K562 (cell line): ENCODE results near the gene BRAF. TPM values are rescaled to one million over a fixed set of nuclear protein-coding genes. Genes with fewer than 3 reads are reported as not detected.

Source experiments
- ATAC-seq: fragments of 200-7000 bp; cut with Tn5 transposase; 3 replicates; pipeline ENCODE4 v1.9.1; 2020; ENCODE audit warnings: moderate library complexity
- BruUV-seq: library from RNA; stranded (reverse); fragments of 400-500 nt; replicated peaks from 2 replicates; lab custom pipeline; 2021; lab: Mats Ljungman, UMichigan
- CTCF ChIA-PET: fragments of 300-600 bp; formaldehyde crosslinking; extraction: SDS; loops from one replicate; lab custom pipeline; 2021; ENCODE audit warnings: low intra/inter-chr PET ratio; lab: Yijun Ruan, JAX
- POLR2A ChIA-PET: fragments of 300-600, 350-650 bp; sonication (Branson Sonifier 250); formaldehyde crosslinking; extraction: SDS; loops from one replicate; lab custom pipeline; 2021; ENCODE audit warnings: antibody characterized with exemption, inconsistent platforms; lab: Yijun Ruan, JAX
- DNase-seq, 4 experiments: peaks; one replicate each; pipeline versions ENCODE4 v3.0.0 to v3.0.0-alpha.2; 2011 to 2018; ENCODE audit warnings: low spot score in 3 of 4, mixed read lengths in 3 of 4; ENCODE audit errors: extremely low read depth in 1 of 4
- FAIRE-seq: peaks from 2 replicates; lab custom pipeline; 2011; peaks lifted over from hg19 to GRCh38; lab: Jason Lieb, UNC
- H2AFZ ChIP-seq: 2 replicates; pipeline ENCODE4 v1.6.0; 2011; ENCODE audit warnings: low read depth, low read length, control low read depth, inconsistent platforms
- H3K27ac ChIP-seq: fragments of 200-600 bp; 3 replicates; pipeline ENCODE4 v1.8.0; 2011; ENCODE audit warnings: low read depth, mild to moderate bottlenecking, control low read depth, inconsistent platforms, low read length, moderate library complexity, mixed read lengths; ENCODE audit errors: extremely low read depth
- H3K27me3 ChIP-seq, 2 experiments: fragments of 300-600 bp in 1 of 2; 2 replicates in 1 of 2; 3 replicates in 1 of 2; pipeline versions ENCODE4 v1.6.0 to v1.8.0; 2011; ENCODE audit warnings: inconsistent platforms in 2 of 2, low read length in 2 of 2, mild to moderate bottlenecking in 1 of 2, mixed read lengths in 1 of 2, moderate library complexity in 1 of 2; ENCODE audit not compliant: control insufficient read depth in 2 of 2, insufficient read depth in 2 of 2
- H3K36me3 ChIP-seq: fragments of 300-600 bp; 3 replicates; pipeline ENCODE4 v1.8.0; 2011; ENCODE audit warnings: mild to moderate bottlenecking, low read length, inconsistent platforms; ENCODE audit not compliant: control insufficient read depth, insufficient read depth
- H3K4me1 ChIP-seq, 2 experiments: fragments of 200-600 bp in 1 of 2; replicated peaks in 1 of 2; 2 replicates in 1 of 2; 3 replicates in 1 of 2; pipeline versions ENCODE4 v1.5.1 to v1.8.0; 2011; ENCODE audit warnings: inconsistent platforms in 2 of 2, low read length in 2 of 2, mild to moderate bottlenecking in 1 of 2, mixed read lengths in 1 of 2, moderate library complexity in 1 of 2; ENCODE audit not compliant: control insufficient read depth in 2 of 2, insufficient read depth in 2 of 2
- H3K4me2 ChIP-seq: 2 replicates; pipeline ENCODE4 v1.6.1; 2011; ENCODE audit warnings: low read length, control low read depth, inconsistent platforms, mixed read lengths; ENCODE audit not compliant: insufficient read depth
- H3K4me3 ChIP-seq: fragments of 200-600 bp; sonication (generic), shearing (Covaris generic); 2 replicates; pipeline ENCODE4 v1.5.1; 2016; ENCODE audit warnings: control low read depth, inconsistent platforms
- H3K79me2 ChIP-seq: fragments of 200-600 bp; 3 replicates; pipeline ENCODE4 v1.8.0; 2011; ENCODE audit warnings: low read length, inconsistent platforms; ENCODE audit not compliant: control insufficient read depth, insufficient read depth
- H3K9ac ChIP-seq, 2 experiments: 2 replicates each; pipeline versions ENCODE4 v1.6.0 to v1.6.1; 2011; ENCODE audit warnings: low read depth in 2 of 2, low read length in 2 of 2, control low read depth in 1 of 2, inconsistent platforms in 1 of 2, mild to moderate bottlenecking in 1 of 2, mixed read lengths in 1 of 2; ENCODE audit not compliant: insufficient read depth in 1 of 2
- H3K9me1 ChIP-seq: one replicate; pipeline ENCODE4 v1.6.0; 2011; ENCODE audit warnings: inconsistent platforms, mild to moderate bottlenecking, low read length, moderate library complexity; ENCODE audit not compliant: control insufficient read depth, insufficient read depth
- H3K9me3 ChIP-seq: replicated peaks from 2 replicates; pipeline ENCODE4 v1.5.1; 2011; ENCODE audit warnings: low read depth, low read length, inconsistent platforms; ENCODE audit not compliant: control insufficient read depth, insufficient read depth
- H4K20me1 ChIP-seq: replicated peaks from 2 replicates; pipeline ENCODE4 v1.6.1; 2011; ENCODE audit warnings: low read length, inconsistent platforms, mixed read lengths; ENCODE audit not compliant: control insufficient read depth, insufficient read depth
- ERF ChIP-seq: fragments of 450-650 bp; formaldehyde crosslinking; IDR thresholded peaks from 2 replicates; pipeline ENCODE4 v1.4.0; 2020; ENCODE audit warnings: mild to moderate bottlenecking, mixed read lengths
- ILK ChIP-seq: fragments of 450-650 bp; IDR thresholded peaks from 2 replicates; pipeline ENCODE4 v1.6.1; 2016; ENCODE audit warnings: missing genetic modification characterization, low read depth, mild to moderate bottlenecking, missing compliant biosample characterization, moderate library complexity, borderline replicate concordance
- MCM5 ChIP-seq: fragments of 450-650 bp; IDR thresholded peaks from 2 replicates; pipeline ENCODE4 v1.6.1; 2016; ENCODE audit warnings: low read depth
- SP1 ChIP-seq: sonication (generic); formaldehyde crosslinking; IDR thresholded peaks from 2 replicates; pipeline ENCODE4 v1.8.1; 2022; ENCODE audit warnings: mild to moderate bottlenecking, missing genetic modification reagents
- SREBF2 ChIP-seq: sonication (generic); formaldehyde crosslinking; IDR thresholded peaks from 2 replicates; pipeline ENCODE4 v1.4.0; 2020; ENCODE audit warnings: mild to moderate bottlenecking, missing genetic modification reagents
- ZNF121 ChIP-seq: sonication (generic); formaldehyde crosslinking; conservative IDR thresholded peaks from 2 replicates; pipeline ENCODE4 v1.8.0; 2022; ENCODE audit warnings: missing genetic modification reagents
- ZNF592 ChIP-seq: fragments of 450-650 bp; IDR thresholded peaks from 2 replicates; pipeline ENCODE4 v1.6.1; 2017; ENCODE audit warnings: antibody characterized with exemption, mild to moderate bottlenecking
- WGBS: fragments of 100-300 bp; shearing (Covaris generic); methylation state at CpG from one replicate; pipeline ENCODE4 v1.1.6; 2016; ENCODE audit warnings: low coverage, mixed read lengths; ENCODE audit not compliant: insufficient coverage; ENCODE audit errors: missing lambda C conversion rate; 5-methylcytosine and 5-hydroxymethylcytosine counted together
- in situ Hi-C: fragments of 300-500 bp; cut with MboI; formaldehyde crosslinking; loops from 4 replicates; pipeline ENCODE4 v1.15.0; 2018; ENCODE audit warnings: inconsistent platforms, mixed read lengths
- intact Hi-C: fragments of 100-400 bp; cut with micrococcal nuclease; formaldehyde crosslinking; loops from 2 replicates; pipeline ENCODE4 v1.14.2; 2022
- polyA plus RNA-seq, 8 experiments: library from polyadenylated mRNA; depleted of rRNA in 4 of 8; stranded (reverse) in 5 of 8; unstranded in 3 of 8; fragments of >200 nt; fragmentation: Nextera tagmentation in 2 of 8; fragmentation: Illumina TruSeq in 1 of 8; extraction: Ambion mirVana in 2 of 8; extraction: Trizol in 1 of 8; gene quantifications; 2 replicates each; pipeline versions ENCODE4 v1.2.1 to v1.2.3, GENCODE V29; 2011 to 2014; ENCODE audit warnings: inconsistent platforms in 1 of 8, missing spikeins in 1 of 8
- total RNA-seq, 7 experiments: library from RNA; depleted of rRNA in 6 of 7; stranded (reverse); fragments of >200 nt in 6 of 7; fragmentation: Illumina TruSeq in 2 of 7; extraction: Trizol in 2 of 7; gene quantifications; 2 replicates each; pipeline versions ENCODE4 v1.2.1 to v1.2.3, GENCODE V29; 2011 to 2021; ENCODE audit warnings: low replicate concordance in 1 of 7
- TF ChIP-seq, protein P1 (sequence below): fragments of 250-450 bp; sonication (Bioruptor Pico); IDR thresholded peaks from 2 replicates; pipeline ENCODE4 v1.4.0; 2020; ENCODE audit warnings: borderline replicate concordance

Gene BRAF
- total and polyA plus RNA-seq, 9 of the 15 experiments (the other 6 are each of a cell fraction or from before 2014, with no cell fraction given): 3.6 to 38.3 (median 21.9) TPM

- Histone ChIP-seq H3K9me1 (no peaks in the 10 kb centered on the region), H4K20me1 (no peaks in the 10 kb centered on the region), H3K4me3 (no peak overlapping the region), H3K36me3 (no peaks in the 10 kb centered on the region), H3K4me2 (no peak overlapping the region), H3K27me3 (no peaks in the 10 kb centered on the region), H3K9me3 (0 out of 2 replicates have a peak, but pooled peaks cover 3% of the 10 kb centered on the region), H3K4me1 (no peaks in the 10 kb centered on the region), H3K9ac (no peak overlapping the region), H2AFZ (no peak overlapping the region), H3K27ac (no peak overlapping the region), H3K79me2 (peaks cover 83% of the 10 kb centered on the region)
- CTCF ChIA-PET: no interaction called here
- no peak for FAIRE-seq
- POLR2A ChIA-PET: interaction anchor here (1.9 kb wide), 1 partner anchor 24 kb away, joined by 5 read pairs; no protein-coding TSS in a partner anchor
- BruUV-seq: no TSS peak
- intact Hi-C loops (no loop called here), in situ Hi-C loops (no loop called here)
- no peak for DNase-seq
- ATAC-seq: no peak
- TF ChIP-seq ZNF121 (CRISPR knock-in tag) (no peak), SP1 (CRISPR knock-in tag) (no peak), ILK (tag) (no peak), ERF (CRISPR knock-in tag) (no peak), SREBF2 (CRISPR knock-in tag) (no peak), ZNF592 (no peak), MCM5 (no peak)
- TF ChIP-seq, protein P1, sequence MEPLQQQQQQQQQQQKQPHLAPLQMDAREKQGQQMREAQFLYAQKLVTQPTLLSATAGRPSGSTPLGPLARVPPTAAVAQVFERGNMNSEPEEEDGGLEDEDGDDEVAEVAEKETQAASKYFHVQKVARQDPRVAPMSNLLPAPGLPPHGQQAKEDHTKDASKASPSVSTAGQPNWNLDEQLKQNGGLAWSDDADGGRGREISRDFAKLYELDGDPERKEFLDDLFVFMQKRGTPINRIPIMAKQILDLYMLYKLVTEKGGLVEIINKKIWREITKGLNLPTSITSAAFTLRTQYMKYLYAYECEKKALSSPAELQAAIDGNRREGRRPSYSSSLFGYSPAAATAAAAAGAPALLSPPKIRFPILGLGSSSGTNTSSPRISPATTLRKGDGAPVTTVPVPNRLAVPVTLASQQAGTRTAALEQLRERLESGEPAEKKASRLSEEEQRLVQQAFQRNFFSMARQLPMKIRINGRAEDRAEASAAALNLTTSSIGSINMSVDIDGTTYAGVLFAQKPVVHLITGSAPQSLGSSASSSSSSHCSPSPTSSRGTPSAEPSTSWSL (CRISPR knock-in tag): no peak
- 80% methylated on average over 4 of the region's 4 CpGs for WGBS
Measured at GRCh38 chr7:140873434-140873833, 51.3 kb downstream of the BRAF start.
